Transverse colon (tissue), 4 donors: ENCODE results near the gene VEGFC. TPM values are rescaled to one million over a fixed set of nuclear protein-coding genes. Genes with fewer than 3 reads are reported as not detected.

Source experiments
- DNase-seq: peaks from one replicate; pipeline ENCODE4 v3.0.0-alpha.2; 2019
- H3K27ac ChIP-seq, 4 donors: fragments of 200-600 bp; sonication (generic); 2 replicates each; pipeline ENCODE4 v1.5.1; 2016 to 2018; ENCODE audit warnings: inconsistent platforms in 4 of 4
- H3K27me3 ChIP-seq: fragments of 200-600 bp; sonication (generic); 2 replicates; pipeline ENCODE4 v1.5.1; 2017; ENCODE audit warnings: inconsistent platforms
- H3K36me3 ChIP-seq, 4 donors: fragments of 200-600 bp; sonication (generic); 2 replicates each; pipeline ENCODE4 v1.5.1; 2017 to 2019; ENCODE audit warnings: inconsistent platforms in 4 of 4
- H3K4me1 ChIP-seq, 4 donors: fragments of 200-600 bp; sonication (generic); 2 replicates each; pipeline ENCODE4 v1.5.1; 2017 to 2020; ENCODE audit warnings: inconsistent platforms in 4 of 4
- H3K4me3 ChIP-seq, 4 donors: fragments of 200-600 bp; sonication (generic); 1 replicate in 1 of 4; 2 replicates in 3 of 4; pipeline versions ENCODE4 v1.5.1 to v1.6.1; 2017 to 2019; ENCODE audit warnings: inconsistent platforms in 4 of 4
- H3K9me3 ChIP-seq, 2 donors: fragments of 200-600 bp; sonication (generic); 2 replicates each; pipeline ENCODE4 v1.5.1; 2017 to 2019; ENCODE audit warnings: inconsistent platforms in 2 of 2
- CTCF ChIP-seq, 5 experiments: fragments of 200-600 bp in 3 of 5; fragments of 450-650 bp in 2 of 5; sonication (generic) in 3 of 5; IDR thresholded peaks; 1 replicate in 2 of 5; 2 replicates in 3 of 5; pipeline ENCODE4 v1.5.1; 2016 to 2017; ENCODE audit warnings: antibody characterized with exemption in 5 of 5, inconsistent platforms in 3 of 5, mild to moderate bottlenecking in 2 of 5, moderate library complexity in 1 of 5
- EP300 ChIP-seq: sonication (generic); formaldehyde crosslinking; IDR thresholded peaks from one replicate; pipeline ENCODE4 v1.6.1; 2017; ENCODE audit warnings: antibody characterized with exemption, low read depth
- POLR2A ChIP-seq: fragments of 450-650 bp; IDR thresholded peaks from one replicate; pipeline ENCODE4 v1.6.1; 2016; ENCODE audit warnings: antibody characterized with exemption, mild to moderate bottlenecking, moderate library complexity
- POLR2AphosphoS5 ChIP-seq, 3 donors: sonication (generic); formaldehyde crosslinking; IDR thresholded peaks; one replicate each; pipeline ENCODE4 v1.6.1; 2016; ENCODE audit warnings: antibody characterized with exemption in 3 of 3
- WGBS, 2 donors: methylation state at CpG; one replicate each; pipeline ENCODE4 v1.1.5; 2018; ENCODE audit warnings: low coverage in 1 of 2; 5-methylcytosine and 5-hydroxymethylcytosine counted together
- in situ Hi-C, 4 donors: fragments of 200-750 bp; cut with MboI; loops; one replicate each; pipeline versions ENCODE4 v1.15.0 to v1.15.1; 2017; ENCODE audit warnings: low sequenced_read_pairs in 3 of 4, low pct_ligation_motif_present in 1 of 4, low pct_unique_long_range_greater_than_20kb in 1 of 4
- intact Hi-C: fragments of 100-400 bp; cut with DNase I; formaldehyde crosslinking; loops from one replicate; pipeline ENCODE4 v1.15.1; 2023; ENCODE audit warnings: low total_unique reads
- total RNA-seq, 4 donors: library from RNA; depleted of rRNA; stranded (reverse); fragments of >200 nt; gene quantifications; one replicate each; pipeline ENCODE4 v1.1.0, GENCODE V29; 2016

The VEGFC gene
- total RNA-seq, 4 donors from 2014 or later = 1.2 to 2.9 (median 2.2) TPM; not detected in 1

GRCh38 chr4:176781739-176782100, 11.0 kb downstream of the VEGFC start:
- in situ Hi-C loops = no loop called here
- H3K4me1 ChIP-seq = no peaks in the 10 kb centered on the region
- H3K27me3 ChIP-seq = no peaks in the 10 kb centered on the region
- TF ChIP-seq EP300 (no peak), POLR2AphosphoS5 (IDR thresholded peaks at IDR 0.05) (no peak), CTCF (IDR thresholded peaks at IDR 0.05) (no peak), POLR2A (no peak)
- no peak overlapping the region for H3K4me3 ChIP-seq
- H3K27ac ChIP-seq = peak overlapping the region in 1 of 4 donors; percentile 23
- no peaks in the 10 kb centered on the region for H3K36me3 ChIP-seq
- no peaks in the 10 kb centered on the region for H3K9me3 ChIP-seq
- DNase-seq = no peak
- 61 to 81% methylated on average over 3 to 4 of the region's 4 CpGs for WGBS, 2 donors
- intact Hi-C loops = no loop called here

DNA sequence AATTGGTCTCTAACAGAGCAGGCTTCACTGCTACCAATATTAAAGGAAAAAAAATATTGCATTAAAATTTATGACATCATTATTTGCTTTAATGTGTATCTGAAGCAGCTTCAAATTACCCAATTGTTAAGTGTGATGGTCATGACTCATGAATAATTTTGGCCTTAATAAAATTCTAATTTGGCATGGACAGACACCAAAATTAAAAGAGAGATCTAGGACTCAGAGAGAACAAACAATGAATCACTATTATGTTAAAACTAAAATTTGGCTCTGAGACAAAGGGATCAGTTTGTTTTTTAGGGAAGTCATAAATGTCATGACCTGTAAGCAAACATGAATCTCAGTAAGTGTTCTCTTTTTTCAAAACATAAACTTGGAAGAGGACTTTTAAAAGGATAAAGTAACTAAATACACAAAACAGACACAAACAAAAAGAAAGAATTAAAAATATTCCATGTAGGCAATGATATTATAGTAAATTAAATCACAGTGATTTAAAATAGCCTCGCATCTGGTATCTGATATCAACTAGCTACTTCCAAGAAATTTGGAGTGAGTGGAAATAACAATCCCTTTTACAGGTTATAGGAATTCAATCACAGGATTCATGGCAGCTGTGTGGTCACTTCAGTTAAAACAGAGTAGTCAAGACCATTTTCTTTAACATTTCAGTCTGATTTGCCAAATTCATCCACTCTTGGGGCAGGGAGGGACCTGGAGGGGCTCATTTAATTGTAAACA, 11.6 kb downstream of the VEGFC start:
- no peaks in the 10 kb centered on the region for H3K27me3 ChIP-seq
- in situ Hi-C loops = no loop called here
- peak overlapping the region in 1 of 4 donors; percentile 23 for H3K27ac ChIP-seq
- H3K9me3 ChIP-seq = no peaks in the 10 kb centered on the region
- H3K4me3 ChIP-seq = no peak overlapping the region
- no peaks in the 10 kb centered on the region for H3K4me1 ChIP-seq
- WGBS, 2 donors = 59 to 67% methylated on average over 1 of the region's 1 CpG
- peak in 1 of 3 donors; percentile 34 for TF ChIP-seq POLR2AphosphoS5 (IDR thresholded peaks at IDR 0.05)
- no peak for TF ChIP-seq EP300
- intact Hi-C loops = no loop called here
- DNase-seq = no peak
- H3K36me3 ChIP-seq = no peaks in the 10 kb centered on the region

GRCh38 chr4:176779421-176779820, 13.3 kb downstream of the VEGFC start:
- no peaks in the 10 kb centered on the region for H3K9me3 ChIP-seq
- no peaks in the 10 kb centered on the region for H3K4me1 ChIP-seq
- H3K36me3 ChIP-seq = no peaks in the 10 kb centered on the region
- no peak for TF ChIP-seq CTCF (IDR thresholded peaks at IDR 0.05)
- TF ChIP-seq POLR2AphosphoS5 (IDR thresholded peaks at IDR 0.05) = no peak
- no peak for TF ChIP-seq POLR2A
- H3K4me3 ChIP-seq = no peak overlapping the region
- H3K27me3 ChIP-seq = no peaks in the 10 kb centered on the region
- in situ Hi-C loops = no loop called here
- intact Hi-C loops = no loop called here
- 70 to 77% methylated on average over 4 of the region's 4 CpGs for WGBS, 2 donors
- DNase-seq = no peak
- no peak overlapping the region for H3K27ac ChIP-seq

- in situ Hi-C loops = no loop called here
- H3K27ac ChIP-seq = no peak overlapping the region
- no peak for DNase-seq
- H3K9me3 ChIP-seq = no peaks in the 10 kb centered on the region
- H3K27me3 ChIP-seq = no peaks in the 10 kb centered on the region
- no peaks in the 10 kb centered on the region for H3K36me3 ChIP-seq
- no peaks in the 10 kb centered on the region for H3K4me1 ChIP-seq
- intact Hi-C loops = no loop called here
- no peak for TF ChIP-seq CTCF (IDR thresholded peaks at IDR 0.05)
- no peak for TF ChIP-seq POLR2AphosphoS5 (IDR thresholded peaks at IDR 0.05)
- no peak for TF ChIP-seq POLR2A
- no peak for TF ChIP-seq EP300
- H3K4me3 ChIP-seq = no peak overlapping the region
- 72 to 75% methylated on average over 3 to 4 of the region's 4 CpGs for WGBS, 2 donors
Measured at GRCh38 chr4:176778491-176778890, 14.2 kb downstream of the VEGFC start.

- TF ChIP-seq CTCF (IDR thresholded peaks at IDR 0.05) (no peak), EP300 (no peak), POLR2AphosphoS5 (IDR thresholded peaks at IDR 0.05) (no peak), POLR2A (no peak)
- Histone ChIP-seq H3K36me3 (no peaks in the 10 kb centered on the region), H3K4me3 (no peak overlapping the region), H3K9me3 (no peaks in the 10 kb centered on the region), H3K27me3 (no peaks in the 10 kb centered on the region), H3K4me1 (no peaks in the 10 kb centered on the region), H3K27ac (no peak overlapping the region)
- DNase-seq = no peak
- WGBS, 2 donors = 19 to 25% methylated on average over 2 of the region's 2 CpGs
- in situ Hi-C loops (no loop called here), intact Hi-C loops (no loop called here)
Measured at GRCh38 chr4:176778063-176778462, 14.7 kb downstream of the VEGFC start.
